SIG-M5 (cell line): Measurements from ENCODE around the gene ARID3B.
A peak's percentile ranks its signal among the peaks of the same experiment; 100 is the strongest.

ENCODE experiments used
- DNase-seq: peaks from one replicate; lab custom pipeline; 2025; lab: John Stamatoyannopoulos, UW

Gene ARID3B

GRCh38 chr15:74604983-74605794, 64.2 kb downstream of the ARID3B start:
- DNase-seq: no peak

GRCh38 chr15:74605795-74606150, 64.8 kb downstream of the ARID3B start:
- DNase-seq: no peak

- no peak for DNase-seq
Measured at GRCh38 chr15:74608786-74609185, 67.8 kb downstream of the ARID3B start.

- DNase-seq: no peak
Measured at GRCh38 chr15:74609938-74610301, 68.9 kb downstream of the ARID3B start.

GRCh38 chr15:74610302-74610951, 69.4 kb downstream of the ARID3B start:
- no peak for DNase-seq

GRCh38 chr15:74611341-74611740, 70.3 kb downstream of the ARID3B start:
- no peak for DNase-seq

GRCh38 chr15:74611834-74612233, 70.8 kb downstream of the ARID3B start:
- no peak for DNase-seq

GRCh38 chr15:74612677-74613076, 71.7 kb downstream of the ARID3B start:
- DNase-seq: no peak

GRCh38 chr15:74613089-74613952, 72.3 kb downstream of the ARID3B start:
- no peak for DNase-seq

- DNase-seq: no peak
Measured at GRCh38 chr15:74613953-74614743, 73.1 kb downstream of the ARID3B start.

GRCh38 chr15:74614744-74615507, 73.9 kb downstream of the ARID3B start:
- no peak for DNase-seq

GRCh38 chr15:74615508-74616365, 74.7 kb downstream of the ARID3B start, which contains the start of gene CLK3:
TSS of gene CLK3 (plus strand) at chr15:74615836. CDS start at chr15:74619197, 3,361 bp downstream.
- DNase-seq: peak; percentile 57

- DNase-seq: no peak
Measured at GRCh38 chr15:74616366-74616939, 75.4 kb downstream of the ARID3B start.

GRCh38 chr15:74616996-74617395, 76.0 kb downstream of the ARID3B start:
- DNase-seq: no peak

GRCh38 chr15:74618841-74619596, 78.0 kb downstream of the ARID3B start:
- no peak for DNase-seq

GRCh38 chr15:74619916-74620635, 79.1 kb downstream of the ARID3B start:
- no peak for DNase-seq

- DNase-seq: peak; percentile 21
Measured at GRCh38 chr15:74620636-74621545, 79.9 kb downstream of the ARID3B start.
